K562 (cell line): ENCODE measurements around the gene FGR. TPM values are rescaled to one million over a fixed set of nuclear protein-coding genes. Genes with fewer than 3 reads are reported as not detected.
A peak's percentile ranks its signal among the peaks of the same experiment; 100 is the strongest.

Source experiments
- ATAC-seq: fragments of 200-7000 bp; cut with Tn5 transposase; 3 replicates; pipeline ENCODE4 v1.9.1; 2020; ENCODE audit warnings: moderate library complexity
- BruUV-seq: library from RNA; stranded (reverse); fragments of 400-500 nt; replicated peaks from 2 replicates; lab custom pipeline; 2021; lab: Mats Ljungman, UMichigan
- CTCF ChIA-PET: fragments of 300-600 bp; formaldehyde crosslinking; extraction: SDS; loops from one replicate; lab custom pipeline; 2021; ENCODE audit warnings: low intra/inter-chr PET ratio; lab: Yijun Ruan, JAX
- POLR2A ChIA-PET: fragments of 300-600, 350-650 bp; sonication (Branson Sonifier 250); formaldehyde crosslinking; extraction: SDS; loops from one replicate; lab custom pipeline; 2021; ENCODE audit warnings: antibody characterized with exemption, inconsistent platforms; lab: Yijun Ruan, JAX
- DNase-seq, 4 experiments: peaks; one replicate each; pipeline versions ENCODE4 v3.0.0 to v3.0.0-alpha.2; 2011 to 2018; ENCODE audit warnings: low spot score in 3 of 4, mixed read lengths in 3 of 4; ENCODE audit errors: extremely low read depth in 1 of 4
- FAIRE-seq: peaks from 2 replicates; lab custom pipeline; 2011; peaks lifted over from hg19 to GRCh38; lab: Jason Lieb, UNC
- H2AFZ ChIP-seq: 2 replicates; pipeline ENCODE4 v1.6.0; 2011; ENCODE audit warnings: low read depth, low read length, control low read depth, inconsistent platforms
- H3K27ac ChIP-seq: fragments of 200-600 bp; 3 replicates; pipeline ENCODE4 v1.8.0; 2011; ENCODE audit warnings: low read depth, mild to moderate bottlenecking, control low read depth, inconsistent platforms, low read length, moderate library complexity, mixed read lengths; ENCODE audit errors: extremely low read depth
- H3K27me3 ChIP-seq, 2 experiments: fragments of 300-600 bp in 1 of 2; 2 replicates in 1 of 2; 3 replicates in 1 of 2; pipeline versions ENCODE4 v1.6.0 to v1.8.0; 2011; ENCODE audit warnings: inconsistent platforms in 2 of 2, low read length in 2 of 2, mild to moderate bottlenecking in 1 of 2, mixed read lengths in 1 of 2, moderate library complexity in 1 of 2; ENCODE audit not compliant: control insufficient read depth in 2 of 2, insufficient read depth in 2 of 2
- H3K36me3 ChIP-seq: fragments of 300-600 bp; 3 replicates; pipeline ENCODE4 v1.8.0; 2011; ENCODE audit warnings: mild to moderate bottlenecking, low read length, inconsistent platforms; ENCODE audit not compliant: control insufficient read depth, insufficient read depth
- H3K4me1 ChIP-seq, 2 experiments: fragments of 200-600 bp in 1 of 2; replicated peaks in 1 of 2; 2 replicates in 1 of 2; 3 replicates in 1 of 2; pipeline versions ENCODE4 v1.5.1 to v1.8.0; 2011; ENCODE audit warnings: inconsistent platforms in 2 of 2, low read length in 2 of 2, mild to moderate bottlenecking in 1 of 2, mixed read lengths in 1 of 2, moderate library complexity in 1 of 2; ENCODE audit not compliant: control insufficient read depth in 2 of 2, insufficient read depth in 2 of 2
- H3K4me2 ChIP-seq: 2 replicates; pipeline ENCODE4 v1.6.1; 2011; ENCODE audit warnings: low read length, control low read depth, inconsistent platforms, mixed read lengths; ENCODE audit not compliant: insufficient read depth
- H3K4me3 ChIP-seq: fragments of 200-600 bp; sonication (generic), shearing (Covaris generic); 2 replicates; pipeline ENCODE4 v1.5.1; 2016; ENCODE audit warnings: control low read depth, inconsistent platforms
- H3K79me2 ChIP-seq: fragments of 200-600 bp; 3 replicates; pipeline ENCODE4 v1.8.0; 2011; ENCODE audit warnings: low read length, inconsistent platforms; ENCODE audit not compliant: control insufficient read depth, insufficient read depth
- H3K9ac ChIP-seq, 2 experiments: 2 replicates each; pipeline versions ENCODE4 v1.6.0 to v1.6.1; 2011; ENCODE audit warnings: low read depth in 2 of 2, low read length in 2 of 2, control low read depth in 1 of 2, inconsistent platforms in 1 of 2, mild to moderate bottlenecking in 1 of 2, mixed read lengths in 1 of 2; ENCODE audit not compliant: insufficient read depth in 1 of 2
- H3K9me1 ChIP-seq: one replicate; pipeline ENCODE4 v1.6.0; 2011; ENCODE audit warnings: inconsistent platforms, mild to moderate bottlenecking, low read length, moderate library complexity; ENCODE audit not compliant: control insufficient read depth, insufficient read depth
- H3K9me3 ChIP-seq: replicated peaks from 2 replicates; pipeline ENCODE4 v1.5.1; 2011; ENCODE audit warnings: low read depth, low read length, inconsistent platforms; ENCODE audit not compliant: control insufficient read depth, insufficient read depth
- H4K20me1 ChIP-seq: replicated peaks from 2 replicates; pipeline ENCODE4 v1.6.1; 2011; ENCODE audit warnings: low read length, inconsistent platforms, mixed read lengths; ENCODE audit not compliant: control insufficient read depth, insufficient read depth
- DNMT1 ChIP-seq: fragments of 450-650 bp; IDR thresholded peaks from 2 replicates; pipeline ENCODE4 v1.6.1; 2016; ENCODE audit warnings: antibody characterized with exemption, mild to moderate bottlenecking
- HDGF ChIP-seq: fragments of 450-650 bp; IDR thresholded peaks from 2 replicates; pipeline ENCODE4 v1.6.1; 2016
- IRF2 ChIP-seq: sonication (generic); formaldehyde crosslinking; IDR thresholded peaks from 2 replicates; pipeline ENCODE4 v1.8.1; 2022; ENCODE audit warnings: mild to moderate bottlenecking, missing genetic modification reagents
- KLF16 ChIP-seq: IDR thresholded peaks from 2 replicates; pipeline ENCODE4 v1.6.1; 2016; ENCODE audit warnings: antibody characterized with exemption
- NEUROD1 ChIP-seq: fragments of 150-350 bp; IDR thresholded peaks from 2 replicates; pipeline ENCODE4 v1.6.1; 2014; ENCODE audit warnings: borderline replicate concordance, low read length, low read depth; ENCODE audit not compliant: partially characterized antibody
- RBM22 ChIP-seq: fragments of 200-400 bp; formaldehyde crosslinking; IDR thresholded peaks from 2 replicates; pipeline ENCODE4 v1.6.1; 2018; ENCODE audit warnings: low read length, low read depth; ENCODE audit not compliant: poor library complexity, severe bottlenecking
- SREBF2 ChIP-seq: sonication (generic); formaldehyde crosslinking; IDR thresholded peaks from 2 replicates; pipeline ENCODE4 v1.4.0; 2020; ENCODE audit warnings: mild to moderate bottlenecking, missing genetic modification reagents
- TEAD1 ChIP-seq, 2 experiments: fragments of 450-650 bp in 1 of 2; sonication (generic) in 1 of 2; formaldehyde crosslinking; IDR thresholded peaks; 2 replicates each; pipeline versions ENCODE4 v1.4.0 to v1.8.0; 2020 to 2022; ENCODE audit warnings: mild to moderate bottlenecking in 2 of 2, missing genetic modification reagents in 1 of 2
- ZBTB7A ChIP-seq: IDR thresholded peaks from 2 replicates; pipeline ENCODE4 v1.6.1; 2011; ENCODE audit warnings: low read depth, mild to moderate bottlenecking, low read length, moderate library complexity, borderline replicate concordance; ENCODE audit not compliant: control insufficient read depth
- ZNF75A ChIP-seq: fragments of 450-650 bp; formaldehyde crosslinking; IDR thresholded peaks from 2 replicates; pipeline ENCODE4 v1.4.0; 2020; ENCODE audit warnings: mild to moderate bottlenecking
- WGBS: fragments of 100-300 bp; shearing (Covaris generic); methylation state at CpG from one replicate; pipeline ENCODE4 v1.1.6; 2016; ENCODE audit warnings: low coverage, mixed read lengths; ENCODE audit not compliant: insufficient coverage; ENCODE audit errors: missing lambda C conversion rate; 5-methylcytosine and 5-hydroxymethylcytosine counted together
- in situ Hi-C: fragments of 300-500 bp; cut with MboI; formaldehyde crosslinking; loops from 4 replicates; pipeline ENCODE4 v1.15.0; 2018; ENCODE audit warnings: inconsistent platforms, mixed read lengths
- intact Hi-C: fragments of 100-400 bp; cut with micrococcal nuclease; formaldehyde crosslinking; loops from 2 replicates; pipeline ENCODE4 v1.14.2; 2022
- polyA plus RNA-seq, 8 experiments: library from polyadenylated mRNA; depleted of rRNA in 4 of 8; stranded (reverse) in 5 of 8; unstranded in 3 of 8; fragments of >200 nt; fragmentation: Nextera tagmentation in 2 of 8; fragmentation: Illumina TruSeq in 1 of 8; extraction: Ambion mirVana in 2 of 8; extraction: Trizol in 1 of 8; gene quantifications; 2 replicates each; pipeline versions ENCODE4 v1.2.1 to v1.2.3, GENCODE V29; 2011 to 2014; ENCODE audit warnings: inconsistent platforms in 1 of 8, missing spikeins in 1 of 8
- total RNA-seq, 7 experiments: library from RNA; depleted of rRNA in 6 of 7; stranded (reverse); fragments of >200 nt in 6 of 7; fragmentation: Illumina TruSeq in 2 of 7; extraction: Trizol in 2 of 7; gene quantifications; 2 replicates each; pipeline versions ENCODE4 v1.2.1 to v1.2.3, GENCODE V29; 2011 to 2021; ENCODE audit warnings: low replicate concordance in 1 of 7
- TF ChIP-seq, protein P1 (sequence below): fragments of 450-650 bp; IDR thresholded peaks from 2 replicates; pipeline ENCODE4 v1.6.1; 2016; ENCODE audit warnings: missing biosample characterization, missing genetic modification characterization
- TF ChIP-seq, protein P2 (sequence below): IDR thresholded peaks from 2 replicates; pipeline ENCODE4 v1.6.1; 2014; ENCODE audit warnings: antibody characterized with exemption
- TF ChIP-seq, protein P3 (sequence below): fragments of 450-650 bp; IDR thresholded peaks from 2 replicates; pipeline ENCODE4 v1.6.1; 2017; ENCODE audit warnings: antibody characterized with exemption
- TF ChIP-seq, protein P4 (sequence below): fragments of 250-450 bp; sonication (Bioruptor Pico); IDR thresholded peaks from 2 replicates; pipeline ENCODE4 v1.8.0; 2021; ENCODE audit warnings: moderate library complexity, mild to moderate bottlenecking, inconsistent platforms
- TF ChIP-seq, protein P5 (sequence below): fragments of 250-450 bp; sonication (Bioruptor Pico); IDR thresholded peaks from 2 replicates; pipeline ENCODE4 v1.8.0; 2021; ENCODE audit warnings: moderate library complexity, mild to moderate bottlenecking, inconsistent platforms

FGR gene
- total and polyA plus RNA-seq, 9 of the 15 experiments (the other 6 are each of a cell fraction or from before 2014, with no cell fraction given), result 0.04 to 0.11 TPM; not detected in 7

DNA sequence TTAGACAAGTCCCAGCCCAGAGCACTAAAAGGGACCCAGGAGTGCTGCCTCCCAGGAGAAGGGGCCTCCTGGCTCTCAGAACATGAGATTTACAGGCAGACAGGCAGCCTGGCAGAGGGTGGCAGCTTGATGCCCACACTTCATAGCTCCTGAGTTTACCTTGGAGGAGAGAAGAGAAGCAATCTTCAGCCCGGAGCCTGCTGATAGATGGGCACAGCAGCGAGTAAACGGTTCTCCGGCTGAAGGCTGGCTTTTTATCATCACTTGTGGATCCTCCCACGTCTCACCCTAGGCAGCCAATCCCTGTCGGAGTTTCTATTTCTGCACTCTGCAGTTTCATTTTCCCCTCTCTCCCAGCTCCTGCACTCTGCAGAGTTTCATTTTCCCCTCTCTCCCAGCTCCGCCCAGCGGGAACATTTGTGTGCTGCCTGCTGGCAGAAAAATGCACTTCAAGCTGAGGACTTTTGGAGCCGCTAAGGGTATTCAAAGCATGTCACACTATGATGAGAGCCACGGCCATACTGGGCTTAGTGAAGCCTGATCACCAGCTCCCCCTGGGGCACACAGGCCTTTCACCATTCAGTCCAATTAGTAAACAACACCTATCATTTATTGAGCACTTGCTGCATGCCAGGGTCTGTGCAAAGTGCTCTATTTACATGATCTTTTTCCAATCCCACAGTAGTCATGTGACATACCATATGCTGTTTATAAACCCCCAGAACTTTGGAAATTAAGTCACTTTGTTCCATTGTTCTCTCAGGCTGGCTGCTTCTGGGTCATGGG lies 37.2 kb upstream of the FGR start, which contains the start of gene IFI6:
IFI6 (minus strand) TSS at position 229 of the 786 bp plus-strand sequence. CDS start 2,878 bp downstream, outside the sequence.
- peak; percentile 94 for ATAC-seq
- Histone ChIP-seq H3K36me3 (no peaks in the 10 kb centered on the region), H3K9ac (peak within 1 kb of the TSS; percentile 51 to 61; a peak in 3 of 4 replicates), H2AFZ (peak within 1 kb of the TSS; percentile 81), H3K4me3 (peak within 1 kb of the TSS; percentile 38), H3K27me3 (no peaks in the 10 kb centered on the region), H3K4me1 (peaks cover 20 to 24% of the 10 kb centered on the region in 2 experiments), H4K20me1 (no peaks in the 10 kb centered on the region), H3K79me2 (no peaks in the 10 kb centered on the region), H3K9me1 (no peaks in the 10 kb centered on the region), H3K27ac (peak within 1 kb of the TSS; percentile 42; the same call in 2 of the 3 replicates), H3K4me2 (peak within 1 kb of the TSS; percentile 85), H3K9me3 (no peaks in the 10 kb centered on the region)
- peak; percentile 79 to 97 (median 86) for DNase-seq
- POLR2A ChIA-PET, result interaction anchor here (0.6 to 1.9 kb wide), 9 partner anchors 9 to 1559 kb away, joined by 3 to 6 read pairs (median 3); partner anchors contain the start of genes AHDC1 and MECR
- BruUV-seq, result no TSS peak
- peak; percentile 96 for FAIRE-seq
- in situ Hi-C loops, result no loop called here
- intact Hi-C loops, result loop anchor here (1.0 to 5.0 kb wide), 2 partner anchors 53 to 305 kb away; partner anchors contain the start of gene FAM76A
- CTCF ChIA-PET, result interaction anchor here (0.6 to 0.7 kb wide), 2 partner anchors 13 to 45 kb away, joined by 3 read pairs; no protein-coding TSS in a partner anchor
- under 1% methylated on average over 10 of the region's 10 CpGs for WGBS
- TF ChIP-seq KLF16, result no peak; the same call in 1 of the 2 replicates
- TF ChIP-seq NEUROD1, result peak; percentile 32
- no peak for TF ChIP-seq DNMT1
- no peak for TF ChIP-seq TEAD1 (CRISPR knock-in tag; IDR thresholded peaks at IDR 0.05)
- TF ChIP-seq, protein P1, sequence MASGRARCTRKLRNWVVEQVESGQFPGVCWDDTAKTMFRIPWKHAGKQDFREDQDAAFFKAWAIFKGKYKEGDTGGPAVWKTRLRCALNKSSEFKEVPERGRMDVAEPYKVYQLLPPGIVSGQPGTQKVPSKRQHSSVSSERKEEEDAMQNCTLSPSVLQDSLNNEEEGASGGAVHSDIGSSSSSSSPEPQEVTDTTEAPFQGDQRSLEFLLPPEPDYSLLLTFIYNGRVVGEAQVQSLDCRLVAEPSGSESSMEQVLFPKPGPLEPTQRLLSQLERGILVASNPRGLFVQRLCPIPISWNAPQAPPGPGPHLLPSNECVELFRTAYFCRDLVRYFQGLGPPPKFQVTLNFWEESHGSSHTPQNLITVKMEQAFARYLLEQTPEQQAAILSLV (tag), result no peak
- no peak for TF ChIP-seq SREBF2
- TF ChIP-seq, protein P2, sequence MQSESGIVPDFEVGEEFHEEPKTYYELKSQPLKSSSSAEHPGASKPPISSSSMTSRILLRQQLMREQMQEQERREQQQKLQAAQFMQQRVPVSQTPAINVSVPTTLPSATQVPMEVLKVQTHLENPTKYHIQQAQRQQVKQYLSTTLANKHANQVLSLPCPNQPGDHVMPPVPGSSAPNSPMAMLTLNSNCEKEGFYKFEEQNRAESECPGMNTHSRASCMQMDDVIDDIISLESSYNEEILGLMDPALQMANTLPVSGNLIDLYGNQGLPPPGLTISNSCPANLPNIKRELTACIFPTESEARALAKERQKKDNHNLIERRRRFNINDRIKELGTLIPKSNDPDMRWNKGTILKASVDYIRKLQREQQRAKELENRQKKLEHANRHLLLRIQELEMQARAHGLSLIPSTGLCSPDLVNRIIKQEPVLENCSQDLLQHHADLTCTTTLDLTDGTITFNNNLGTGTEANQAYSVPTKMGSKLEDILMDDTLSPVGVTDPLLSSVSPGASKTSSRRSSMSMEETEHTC, result no peak
- no peak for TF ChIP-seq RBM22
- no peak for TF ChIP-seq ZNF75A (CRISPR knock-in tag)
- TF ChIP-seq, protein P3, sequence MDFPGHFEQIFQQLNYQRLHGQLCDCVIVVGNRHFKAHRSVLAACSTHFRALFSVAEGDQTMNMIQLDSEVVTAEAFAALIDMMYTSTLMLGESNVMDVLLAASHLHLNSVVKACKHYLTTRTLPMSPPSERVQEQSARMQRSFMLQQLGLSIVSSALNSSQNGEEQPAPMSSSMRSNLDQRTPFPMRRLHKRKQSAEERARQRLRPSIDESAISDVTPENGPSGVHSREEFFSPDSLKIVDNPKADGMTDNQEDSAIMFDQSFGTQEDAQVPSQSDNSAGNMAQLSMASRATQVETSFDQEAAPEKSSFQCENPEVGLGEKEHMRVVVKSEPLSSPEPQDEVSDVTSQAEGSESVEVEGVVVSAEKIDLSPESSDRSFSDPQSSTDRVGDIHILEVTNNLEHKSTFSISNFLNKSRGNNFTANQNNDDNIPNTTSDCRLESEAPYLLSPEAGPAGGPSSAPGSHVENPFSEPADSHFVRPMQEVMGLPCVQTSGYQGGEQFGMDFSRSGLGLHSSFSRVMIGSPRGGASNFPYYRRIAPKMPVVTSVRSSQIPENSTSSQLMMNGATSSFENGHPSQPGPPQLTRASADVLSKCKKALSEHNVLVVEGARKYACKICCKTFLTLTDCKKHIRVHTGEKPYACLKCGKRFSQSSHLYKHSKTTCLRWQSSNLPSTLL, result no peak
- TF ChIP-seq, protein P4, sequence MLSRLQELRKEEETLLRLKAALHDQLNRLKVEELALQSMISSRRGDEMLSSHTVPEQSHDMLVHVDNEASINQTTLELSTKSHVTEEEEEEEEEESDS, result no peak
- TF ChIP-seq, protein P5, sequence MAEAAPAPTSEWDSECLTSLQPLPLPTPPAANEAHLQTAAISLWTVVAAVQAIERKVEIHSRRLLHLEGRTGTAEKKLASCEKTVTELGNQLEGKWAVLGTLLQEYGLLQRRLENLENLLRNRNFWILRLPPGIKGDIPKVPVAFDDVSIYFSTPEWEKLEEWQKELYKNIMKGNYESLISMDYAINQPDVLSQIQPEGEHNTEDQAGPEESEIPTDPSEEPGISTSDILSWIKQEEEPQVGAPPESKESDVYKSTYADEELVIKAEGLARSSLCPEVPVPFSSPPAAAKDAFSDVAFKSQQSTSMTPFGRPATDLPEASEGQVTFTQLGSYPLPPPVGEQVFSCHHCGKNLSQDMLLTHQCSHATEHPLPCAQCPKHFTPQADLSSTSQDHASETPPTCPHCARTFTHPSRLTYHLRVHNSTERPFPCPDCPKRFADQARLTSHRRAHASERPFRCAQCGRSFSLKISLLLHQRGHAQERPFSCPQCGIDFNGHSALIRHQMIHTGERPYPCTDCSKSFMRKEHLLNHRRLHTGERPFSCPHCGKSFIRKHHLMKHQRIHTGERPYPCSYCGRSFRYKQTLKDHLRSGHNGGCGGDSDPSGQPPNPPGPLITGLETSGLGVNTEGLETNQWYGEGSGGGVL, result no peak
- TF ChIP-seq ZBTB7A, result no peak
- no peak for TF ChIP-seq HDGF
- peak; percentile 94 for TF ChIP-seq IRF2 (CRISPR knock-in tag)
